Stimulated activated CD4-positive, alpha-beta T cell treated with anti-CD3 and anti-CD28 coated beads, Interleukin-4, amount 100 ng/mL, for 4 hours (primary cell): ENCODE data around the gene CMIP.
A peak's percentile ranks its signal among the peaks of the same experiment; 100 is the strongest.

Experiments used
- DNase-seq, 2 experiments: peaks; one replicate each; pipeline ENCODE4 v3.0.0-alpha.2; 2020

CMIP gene

GRCh38 chr16:81554979-81555378 is 110.4 kb downstream of the CMIP start:
- no peak for DNase-seq

- no peak for DNase-seq
These were observed 111.1 kb downstream of the CMIP start for GRCh38 chr16:81555660-81556059.

- DNase-seq: no peak
These were observed 112.2 kb downstream of the CMIP start for GRCh38 chr16:81556715-81557284.

GRCh38 chr16:81558077-81558443 is 113.5 kb downstream of the CMIP start:
- no peak for DNase-seq

GRCh38 chr16:81558444-81559175 is 114.0 kb downstream of the CMIP start:
- DNase-seq: no peak

GRCh38 chr16:81560979-81561657 is 116.5 kb downstream of the CMIP start:
- DNase-seq: no peak

GRCh38 chr16:81562174-81562849 is 117.7 kb downstream of the CMIP start:
- no peak for DNase-seq

GRCh38 chr16:81562926-81563325 is 118.3 kb downstream of the CMIP start:
- DNase-seq: no peak

GRCh38 chr16:81564421-81564911 is 119.9 kb downstream of the CMIP start:
- no peak for DNase-seq

GRCh38 chr16:81565321-81566028 is 120.9 kb downstream of the CMIP start:
- no peak for DNase-seq

- DNase-seq: no peak
These were observed 121.7 kb downstream of the CMIP start for GRCh38 chr16:81566086-81567007.

GRCh38 chr16:81567087-81567486 is 122.5 kb downstream of the CMIP start:
- DNase-seq: no peak

GRCh38 chr16:81567987-81568748 is 123.6 kb downstream of the CMIP start:
- peak in 1 of 2 experiments; percentile 37 for DNase-seq

GRCh38 chr16:81568749-81569087 is 124.1 kb downstream of the CMIP start:
- DNase-seq: no peak

- no peak for DNase-seq
These were observed 124.9 kb downstream of the CMIP start for GRCh38 chr16:81569361-81570034.

GRCh38 chr16:81570151-81570846 is 125.7 kb downstream of the CMIP start:
- no peak for DNase-seq

GRCh38 chr16:81571175-81571574 is 126.6 kb downstream of the CMIP start:
- no peak for DNase-seq

- no peak for DNase-seq
These were observed 127.2 kb downstream of the CMIP start for GRCh38 chr16:81571592-81572385.
